ENCODE results near the gene C22orf39.

C22orf39 gene

DNA sequence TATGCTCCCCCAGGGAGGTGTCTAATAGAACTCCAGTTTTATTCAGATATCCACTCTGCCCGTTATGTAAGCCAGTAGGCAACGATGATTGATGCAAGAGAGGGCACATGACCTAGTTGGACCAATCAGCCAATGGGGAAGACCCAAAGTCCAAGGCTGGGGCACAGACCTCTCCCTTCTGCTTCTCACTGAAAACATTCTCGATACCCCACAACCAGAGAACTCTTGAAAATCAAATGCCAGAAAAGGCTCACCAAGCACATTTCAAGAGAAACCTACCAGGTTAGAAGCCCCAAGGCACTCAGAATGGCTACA lies 23.4 kb downstream of the C22orf39 start:
- DNase-seq, result no peak

DNA sequence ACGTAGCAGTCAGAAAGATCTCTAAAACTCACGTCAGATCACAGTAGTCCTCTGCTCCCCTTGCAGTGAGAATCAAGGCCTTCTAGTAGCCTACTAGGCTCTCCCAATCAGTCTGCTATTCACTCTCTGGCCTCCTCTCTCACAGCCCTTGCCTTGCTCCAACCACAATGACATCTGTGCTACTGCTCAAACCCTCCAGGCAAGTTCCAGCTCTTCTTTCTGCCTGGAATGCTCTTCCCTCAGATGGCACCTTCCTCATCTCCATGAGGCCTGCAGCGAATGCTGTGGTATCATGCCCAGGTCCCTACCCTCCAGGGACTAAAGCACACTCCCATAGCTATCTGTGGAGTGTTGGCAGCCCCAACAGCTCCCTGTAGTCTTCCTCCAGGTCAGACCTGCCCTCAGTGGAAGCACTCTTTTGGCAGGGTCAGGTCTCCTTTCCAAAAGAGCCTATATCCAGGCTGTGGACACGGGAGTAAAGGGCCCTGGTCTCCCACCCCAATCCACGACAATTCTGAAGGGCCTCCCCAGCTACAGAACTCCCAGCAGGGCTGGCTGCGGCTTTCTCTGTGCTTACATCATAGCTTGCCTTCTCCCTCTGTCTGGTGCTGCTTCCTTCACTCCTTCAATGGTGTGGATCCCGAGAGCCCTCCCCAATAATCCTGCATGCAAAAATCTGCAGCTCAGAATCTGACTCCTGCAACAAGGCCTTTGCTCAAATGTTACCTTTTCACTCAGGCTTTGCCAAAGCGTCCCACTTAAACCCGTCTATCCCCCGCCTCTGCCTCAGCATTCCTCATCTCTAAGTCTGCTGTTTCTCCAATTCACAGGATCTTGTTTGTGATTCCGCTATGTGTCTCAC lies 24.8 kb downstream of the C22orf39 start:
- DNase-seq, result no peak

DNA sequence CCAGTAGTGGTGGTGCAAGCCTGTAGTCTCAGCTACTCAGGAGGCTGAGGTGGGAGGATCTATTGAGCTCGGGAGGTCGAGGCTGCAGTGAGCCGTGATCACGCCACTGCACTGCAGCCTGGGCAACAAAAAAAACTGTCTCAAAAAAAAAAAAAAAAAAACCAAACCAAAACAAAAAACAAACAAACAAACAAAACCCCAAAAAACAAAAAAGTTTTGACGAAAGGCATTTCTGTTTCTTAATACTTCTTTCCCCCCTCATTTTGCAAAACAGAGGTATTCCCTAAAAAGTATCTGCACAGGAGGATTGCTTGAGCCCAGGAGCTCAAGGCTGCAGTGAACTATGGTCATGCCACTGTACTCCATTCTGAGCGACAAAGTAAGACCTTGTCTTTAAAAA lies 27.2 kb downstream of the C22orf39 start:
- DNase-seq, result no peak

DNA sequence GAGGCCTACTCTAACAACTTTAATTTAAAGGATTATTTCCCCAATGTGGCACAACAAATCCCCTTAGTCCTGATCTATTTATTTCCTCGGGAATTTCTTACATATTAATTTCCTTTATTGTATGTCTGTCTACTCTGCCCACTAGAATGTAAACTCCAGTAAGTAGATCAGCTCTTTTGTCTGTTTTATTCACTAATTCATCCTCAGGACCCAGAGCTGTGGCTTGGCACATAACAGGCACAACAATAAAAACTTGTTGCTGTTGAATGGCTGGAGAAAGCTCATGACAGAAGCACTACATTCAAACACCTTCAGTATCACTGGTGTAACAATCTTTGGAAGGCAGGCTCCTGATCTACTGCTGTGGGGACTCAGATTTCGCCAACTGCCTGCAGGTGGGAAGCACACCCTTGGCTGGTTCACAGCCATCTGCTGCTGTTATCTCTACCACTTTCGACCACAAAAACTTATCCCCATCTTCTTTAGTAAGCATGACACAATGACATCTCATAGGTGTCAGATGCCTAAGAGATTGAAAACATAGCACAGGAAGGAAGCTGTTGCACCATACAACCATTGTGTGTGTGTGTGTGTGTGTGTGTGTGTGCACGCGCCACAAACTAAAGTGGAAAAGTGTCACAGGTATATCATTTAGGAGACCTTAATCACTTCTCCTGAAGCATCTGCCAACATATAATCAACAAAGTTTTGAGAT lies 27.9 kb downstream of the C22orf39 start:
- DNase-seq, result no peak

DNA sequence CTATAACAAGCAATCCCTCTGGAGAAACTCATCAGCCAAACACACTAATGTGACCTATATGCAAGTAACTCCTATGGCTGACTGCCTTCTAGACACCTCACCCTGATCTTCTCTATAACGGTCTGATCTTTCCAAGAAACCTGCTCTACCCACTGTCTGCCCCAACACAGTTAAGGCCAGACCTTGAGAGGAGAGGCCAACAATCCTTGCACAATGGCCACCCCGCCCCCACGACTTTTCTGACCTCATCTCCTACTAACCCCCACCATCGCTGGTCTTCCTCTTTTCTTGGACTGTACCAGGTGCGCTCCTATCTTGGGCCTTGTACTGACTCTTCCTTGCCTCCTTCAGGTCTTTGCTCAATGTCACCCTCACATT lies 28.4 kb downstream of the C22orf39 start:
- DNase-seq, result no peak

DNA sequence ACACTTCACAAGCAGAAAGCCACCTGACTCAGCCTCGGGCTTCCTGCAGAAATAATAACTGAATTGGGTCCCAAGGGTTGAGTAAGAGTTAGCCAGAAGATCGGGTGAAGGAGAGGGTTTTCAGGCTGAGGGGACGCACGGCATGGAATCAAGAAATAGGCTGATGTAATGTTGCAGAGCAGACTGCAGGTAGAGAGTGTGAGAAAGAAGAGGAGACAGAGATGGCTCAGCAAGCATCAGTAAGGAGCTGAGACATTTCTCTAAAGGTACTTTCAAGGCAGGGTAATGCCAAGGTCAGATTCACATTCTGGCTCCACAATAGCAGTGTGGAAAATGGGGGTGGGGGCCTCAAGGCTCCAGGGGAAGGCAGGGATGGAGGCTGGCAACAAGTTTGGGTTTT lies 34.6 kb downstream of the C22orf39 start:
- no peak for DNase-seq

DNA sequence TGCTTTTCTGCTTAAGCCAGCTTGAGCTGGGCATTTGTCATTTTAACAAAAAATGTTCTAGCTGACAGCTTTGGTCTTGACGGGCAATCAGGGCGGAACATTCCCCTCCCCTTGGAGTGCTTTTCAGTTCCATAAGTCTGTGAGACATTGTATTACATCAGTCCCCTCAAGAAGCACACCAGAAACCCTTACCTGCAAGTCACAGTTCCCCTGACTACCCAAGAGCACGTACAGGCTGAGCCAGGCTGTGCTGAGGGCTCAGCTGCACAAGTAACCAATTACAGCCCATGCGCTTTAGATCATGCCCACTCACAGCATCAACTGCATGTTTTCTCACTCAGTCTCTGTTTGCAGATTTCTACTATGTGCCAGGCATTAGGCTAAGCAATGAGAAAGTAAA lies 35.0 kb downstream of the C22orf39 start:
- DNase-seq, result no peak

DNA sequence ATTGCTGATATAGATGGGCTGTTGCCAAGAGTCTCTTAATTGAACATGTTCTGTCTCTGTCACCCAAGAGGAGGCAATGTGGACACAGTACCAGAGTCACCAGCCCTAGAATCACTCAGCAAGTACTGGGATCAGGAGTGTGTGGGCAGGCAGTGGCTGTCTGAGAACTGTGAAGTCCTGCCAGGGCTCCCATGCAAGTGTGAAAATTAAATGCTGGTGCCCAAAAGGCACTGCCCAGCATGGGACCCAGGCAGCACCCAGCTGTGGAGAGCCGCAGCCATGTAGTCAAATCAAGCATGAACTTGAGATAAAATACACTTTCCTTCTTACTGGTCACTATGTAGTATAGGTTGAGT lies 35.8 kb downstream of the C22orf39 start:
- DNase-seq, result no peak

DNA sequence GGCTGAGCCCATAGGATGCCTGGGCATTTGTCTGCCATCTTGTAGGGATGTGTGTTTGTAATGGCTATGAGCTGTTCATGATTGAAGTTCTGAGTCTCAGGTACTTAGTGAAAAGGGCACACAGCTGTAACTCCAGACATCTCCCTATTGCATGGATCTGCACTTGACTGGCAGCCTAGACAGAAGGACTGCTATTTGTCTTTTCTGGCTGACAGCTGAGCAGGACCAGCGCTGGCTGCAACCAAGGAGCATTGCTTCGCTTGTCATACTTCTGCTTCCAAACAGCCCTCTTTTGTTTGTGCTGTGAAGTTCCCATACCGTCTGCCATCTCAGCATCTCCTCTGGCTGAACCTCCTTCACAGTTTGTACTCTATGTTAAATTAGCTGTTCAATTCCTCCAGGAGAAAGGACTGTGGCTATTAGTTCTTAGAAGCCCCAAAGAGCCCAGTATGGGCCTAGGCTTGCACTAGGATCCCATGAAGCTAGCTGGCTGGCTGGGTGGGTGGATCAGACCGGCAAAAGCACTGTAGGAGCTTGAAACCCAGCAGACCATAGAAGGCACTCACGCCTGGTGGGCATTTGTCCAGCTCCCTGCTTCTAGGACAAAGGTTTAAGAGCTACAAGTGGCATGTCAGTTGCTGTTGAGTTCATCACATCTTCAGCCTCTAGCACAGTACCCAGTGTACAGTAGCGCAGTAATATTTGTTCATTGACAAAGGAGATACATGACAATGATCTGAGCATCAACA lies 36.4 kb downstream of the C22orf39 start:
- no peak for DNase-seq

DNA sequence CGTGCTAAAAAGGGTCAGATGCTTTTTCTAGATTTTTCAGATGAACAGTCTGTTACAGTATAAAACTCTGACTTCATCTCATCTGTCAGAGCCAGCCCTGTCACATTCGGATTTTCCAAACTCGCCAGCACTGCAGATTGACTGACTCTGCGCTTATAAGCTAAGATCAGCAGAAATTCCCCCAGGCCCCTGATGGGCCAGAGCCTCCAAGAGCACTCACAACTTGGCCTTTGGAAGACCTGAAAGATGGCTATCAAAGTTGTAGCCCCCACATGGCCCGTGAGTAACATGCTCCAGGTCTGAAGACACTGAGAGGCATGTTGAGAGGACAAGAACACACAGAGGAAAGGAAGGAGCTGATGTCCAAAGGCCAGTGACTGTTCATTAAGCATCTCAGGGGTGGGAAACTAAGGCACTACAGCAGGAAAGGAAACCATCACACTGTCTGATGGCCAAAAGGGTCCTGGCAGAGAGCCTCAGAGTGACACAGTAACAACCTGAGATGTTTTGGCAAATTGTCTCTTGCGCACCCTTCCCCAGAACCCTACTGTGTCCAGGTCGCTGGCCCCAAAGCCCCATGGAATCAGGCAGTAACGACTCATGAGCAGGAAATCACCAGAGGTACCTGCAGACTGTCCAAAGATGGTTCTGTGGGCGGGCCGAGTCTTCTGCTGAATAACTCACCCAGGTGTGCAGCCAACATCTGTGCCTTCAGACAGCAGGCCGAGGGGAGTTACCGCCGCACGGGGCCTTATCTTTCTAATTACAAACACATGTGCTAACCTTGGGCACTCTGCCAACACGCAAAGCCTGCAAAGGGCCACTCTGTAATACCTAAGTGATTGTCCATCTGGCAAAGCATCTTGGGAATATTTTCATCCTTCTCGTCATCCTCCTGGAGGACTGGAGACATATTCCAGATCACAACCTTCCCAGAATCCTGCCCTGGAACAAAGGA lies 39.6 kb downstream of the C22orf39 start:
- no peak for DNase-seq

DNA sequence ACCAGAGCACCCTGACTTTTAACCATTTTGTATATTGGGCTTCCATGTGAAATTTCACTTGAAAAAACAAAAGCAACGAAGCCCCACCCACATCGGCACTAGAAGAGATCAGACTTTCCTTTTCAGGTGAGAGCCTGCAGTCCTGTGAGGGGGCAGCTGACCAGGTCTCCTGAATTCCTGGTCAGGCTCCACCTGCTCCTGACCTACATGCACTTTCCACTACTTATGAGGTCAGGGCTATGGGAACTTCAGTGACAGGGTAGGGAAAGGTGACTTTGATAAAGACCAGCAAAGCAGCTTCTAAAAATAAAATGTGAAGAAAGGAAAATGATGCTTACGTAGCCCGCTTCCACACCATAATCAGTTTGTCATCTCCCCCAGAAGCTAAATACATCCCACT lies 40.7 kb downstream of the C22orf39 start:
- no peak for DNase-seq

DNA sequence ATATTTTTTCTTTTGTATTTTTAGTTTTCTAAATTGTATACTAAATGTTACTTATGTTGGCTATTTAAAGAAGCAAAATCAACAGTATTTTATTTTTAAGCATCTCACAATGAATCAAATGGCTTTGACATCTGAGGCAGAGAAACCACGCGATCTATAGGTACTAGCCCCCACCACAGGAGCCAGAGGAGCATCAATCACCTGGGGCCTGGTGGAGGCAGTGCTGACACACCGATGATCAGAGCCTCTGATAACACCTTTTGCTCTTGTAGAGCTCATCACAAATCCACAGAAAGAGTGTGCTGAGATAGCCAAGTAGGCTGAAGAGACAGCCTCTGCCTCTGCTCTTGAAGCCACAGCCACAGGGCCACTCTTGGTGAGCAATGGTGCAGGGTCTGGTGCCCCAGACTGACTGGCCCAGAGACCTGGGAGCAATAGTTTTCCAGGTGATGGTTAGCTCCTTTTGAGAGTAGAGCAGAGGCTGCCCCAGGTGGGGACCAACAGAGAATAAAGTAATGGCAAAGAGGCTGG lies 41.2 kb downstream of the C22orf39 start:
- DNase-seq, result no peak

DNA sequence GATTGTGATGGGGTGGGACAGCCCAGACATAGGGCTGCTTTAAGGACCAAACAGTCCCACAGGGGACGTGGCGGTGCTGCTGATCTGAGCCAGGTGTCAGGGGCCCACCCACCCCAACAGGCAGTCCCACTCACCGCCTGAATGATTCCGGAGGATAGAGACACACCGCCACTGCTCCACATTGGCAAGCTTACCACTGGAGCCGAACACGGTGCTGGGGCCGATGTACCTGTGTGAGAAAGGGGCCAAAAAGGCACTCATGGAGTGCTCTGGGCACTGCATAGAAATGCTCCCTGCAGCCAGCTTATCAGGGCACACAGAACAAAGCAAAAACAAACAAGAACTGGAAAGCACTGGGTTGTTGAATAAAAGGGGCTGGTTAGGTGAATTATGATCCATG lies 41.9 kb downstream of the C22orf39 start:
- DNase-seq, result no peak

DNA sequence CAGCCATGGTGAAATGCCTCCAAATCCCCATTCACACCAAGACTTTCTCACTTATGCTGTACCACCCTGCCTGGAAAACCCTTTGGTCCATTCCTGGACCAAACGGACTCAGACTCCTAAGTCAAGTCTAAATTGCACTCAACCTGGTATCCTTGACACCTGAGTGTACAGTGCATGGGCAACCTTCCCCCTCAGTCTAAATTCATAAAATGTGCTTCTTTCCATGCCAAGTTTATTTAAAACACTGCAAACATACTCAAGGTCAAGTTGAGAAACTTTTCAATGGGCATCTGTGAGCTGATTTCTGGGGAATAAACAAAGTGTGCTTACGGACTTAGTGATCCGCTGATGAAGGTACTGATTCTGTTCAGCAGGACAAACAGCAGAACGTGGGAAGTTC lies 42.4 kb downstream of the C22orf39 start:
- no peak for DNase-seq

DNA sequence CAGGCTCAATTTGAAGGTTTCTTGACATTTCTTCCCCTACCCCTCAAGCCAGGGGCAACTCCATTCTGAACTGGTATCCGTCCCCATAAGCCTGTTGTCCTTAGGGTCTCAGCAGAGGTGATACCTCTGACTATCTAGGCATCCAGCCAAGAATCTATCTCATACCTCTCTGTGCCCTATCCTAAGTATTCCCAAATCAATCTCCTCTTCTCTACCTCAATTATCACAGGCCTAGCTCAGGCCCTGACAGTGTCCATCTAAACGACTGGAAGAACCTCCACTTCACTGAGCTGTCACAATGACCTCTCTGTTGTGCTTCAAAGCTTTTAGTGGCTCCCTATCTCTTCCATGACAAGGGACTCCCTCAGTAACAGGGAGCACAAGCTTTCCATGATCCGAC lies 42.8 kb downstream of the C22orf39 start:
- no peak for DNase-seq

DNA sequence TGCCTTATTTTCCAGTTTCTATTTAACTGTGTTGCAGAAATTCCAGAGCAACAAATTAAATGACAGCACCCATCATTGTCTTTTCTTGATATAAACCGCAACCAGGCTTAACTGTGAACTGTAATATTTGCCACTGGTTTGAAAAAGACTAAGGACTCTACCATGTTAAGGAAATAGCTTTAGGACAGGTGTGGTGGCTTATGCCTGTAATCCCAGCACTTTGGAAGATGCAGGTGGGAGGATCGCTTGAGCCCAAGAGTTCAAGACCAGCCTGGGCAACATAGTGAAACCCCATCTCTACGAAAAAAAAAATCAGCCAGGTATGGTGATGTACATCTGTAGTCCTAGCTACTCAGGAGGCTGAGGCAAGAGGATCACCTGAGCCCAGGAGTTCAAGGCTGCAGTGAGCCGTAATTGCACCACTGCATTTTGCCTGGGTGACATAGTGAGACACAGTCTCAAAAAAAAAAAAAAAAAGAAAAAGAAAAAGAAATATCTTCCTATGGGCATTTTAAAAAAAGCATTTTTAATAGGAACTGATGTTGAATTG lies 44.8 kb downstream of the C22orf39 start:
- no peak for DNase-seq

DNA sequence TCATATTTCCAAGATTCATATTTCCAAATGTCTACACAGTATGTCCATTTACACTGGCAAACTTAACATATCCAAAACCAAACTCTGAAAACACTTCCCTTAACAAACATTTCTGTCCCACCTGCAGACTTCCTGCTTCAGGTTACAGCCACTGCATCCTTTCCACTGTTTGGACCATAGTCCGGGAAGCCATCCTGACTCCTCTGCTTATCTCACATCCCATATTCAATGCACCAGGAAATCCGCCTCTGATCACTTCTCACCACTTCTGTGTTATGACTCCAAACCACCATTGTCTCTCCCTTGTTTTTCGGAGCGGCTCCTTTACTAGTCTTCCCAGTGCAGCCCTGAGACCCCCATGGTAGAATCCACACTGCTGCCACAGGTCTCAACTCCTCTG lies 46.0 kb downstream of the C22orf39 start:
- no peak for DNase-seq

DNA sequence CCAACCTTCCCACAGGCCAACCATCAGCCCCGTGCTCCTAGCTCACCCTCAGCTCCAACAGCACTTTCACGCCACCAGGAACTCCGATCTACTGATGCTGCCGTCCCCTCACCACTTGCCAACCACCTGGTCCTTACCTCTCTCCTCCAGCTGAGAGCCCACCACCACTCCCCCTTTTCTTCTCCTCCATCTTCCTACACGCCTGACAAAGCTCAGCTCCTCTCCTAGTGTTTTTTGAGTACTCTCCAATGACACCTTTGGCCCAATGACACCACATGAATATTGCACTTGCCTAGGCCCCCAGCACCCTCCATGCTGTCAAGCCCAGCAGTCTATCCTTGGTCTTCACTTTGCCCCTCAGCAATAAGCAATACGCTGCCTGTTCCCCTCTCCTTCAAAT lies 46.6 kb downstream of the C22orf39 start:
- no peak for DNase-seq

DNA sequence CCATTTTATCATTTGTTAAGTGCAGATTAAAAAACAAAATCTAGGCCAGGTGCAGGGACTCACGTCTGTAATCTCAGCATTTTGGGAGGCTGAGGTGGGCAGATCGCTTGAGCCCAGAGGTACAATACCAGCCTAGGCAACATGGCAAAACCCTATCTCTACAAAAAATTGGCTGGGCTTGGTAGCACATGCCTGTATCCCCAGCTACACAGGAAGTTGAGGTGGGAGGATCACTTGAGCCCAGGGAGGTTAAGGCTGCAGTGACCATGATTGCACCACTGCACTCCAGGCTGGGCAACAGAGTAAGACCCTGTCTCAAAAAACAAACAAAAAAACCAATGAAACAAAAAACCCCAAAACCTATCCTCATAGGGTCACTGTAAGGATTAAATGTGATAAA lies 48.9 kb downstream of the C22orf39 start:
- no peak for DNase-seq

DNA sequence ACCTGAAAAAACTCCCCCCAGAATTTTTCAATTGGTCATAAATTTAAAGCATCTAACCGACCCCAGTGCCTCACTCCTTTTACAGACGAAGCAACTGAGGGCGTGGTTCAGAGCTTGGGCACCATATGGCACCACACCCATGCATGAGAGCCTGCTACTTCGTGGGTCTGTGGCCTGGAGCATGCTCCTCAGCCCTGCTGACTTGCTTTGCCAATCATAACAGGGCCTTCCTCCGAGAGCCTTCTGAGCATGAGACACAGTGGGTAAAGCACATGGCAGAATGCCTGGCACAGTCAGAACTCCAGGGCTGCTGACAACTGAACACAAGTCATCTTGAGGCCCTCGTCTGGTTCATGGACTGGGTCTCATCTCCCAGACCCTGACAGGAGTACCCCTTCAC lies 49.3 kb downstream of the C22orf39 start:
- no peak for DNase-seq

DNA sequence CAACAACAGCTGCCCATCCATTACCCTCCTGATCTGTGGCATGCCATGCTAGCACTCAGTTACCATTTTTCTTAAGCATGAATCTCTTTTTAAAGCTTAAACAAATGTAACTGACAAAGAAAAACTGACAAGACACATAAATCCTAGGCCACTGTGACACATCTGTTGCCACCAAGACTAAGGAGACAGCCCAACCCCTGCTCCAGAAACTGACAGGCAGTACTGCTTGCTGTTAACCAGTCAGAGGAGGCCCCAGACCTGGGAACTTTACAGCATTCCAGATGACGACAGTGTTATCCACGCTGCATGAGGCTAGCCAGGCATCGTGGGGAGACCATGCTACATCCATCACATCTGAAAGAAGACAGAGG lies 49.8 kb downstream of the C22orf39 start:
- no peak for DNase-seq

All from cortex of kidney (tissue), 1 donor.